ENCODE results near the gene B4GALNT3.

GRCh38 chr12:590206-590750 lies 130.5 kb downstream of the B4GALNT3 start:
- TF ChIP-seq RAD21 (CRISPR knock-in tag; IDR thresholded peaks at IDR 0.05) (no peak), ZBTB40 (IDR thresholded peaks at IDR 0.05) (no peak), ZBTB40 (CRISPR knock-in tag; IDR thresholded peaks at IDR 0.05) (no peak), CBX2 (IDR thresholded peaks at IDR 0.05; ENCODE audit: low read depth, low read length) (no peak), CBX2 (CRISPR knock-in tag; IDR thresholded peaks at IDR 0.05; ENCODE audit: low read depth) (no peak), MAX (IDR thresholded peaks at IDR 0.05) (no peak), BRCA1 (CRISPR knock-in tag; IDR thresholded peaks at IDR 0.05) (no peak)
